Hepatocyte (in vitro differentiated cells): ENCODE measurements around the gene ANKS3. TPM values are rescaled to one million over a fixed set of nuclear protein-coding genes. Genes with fewer than 3 reads are reported as not detected.

Experiments
- DNase-seq: peaks from one replicate; pipeline ENCODE4 v3.0.0-alpha.2; 2016; ENCODE audit warnings: low spot score
- H2AFZ ChIP-seq: fragments of 200-600 bp; sonication (generic); 2 replicates; pipeline ENCODE4 v1.6.0; 2016; ENCODE audit warnings: antibody characterized with exemption, mild to moderate bottlenecking
- H3K27ac ChIP-seq: fragments of 200-600 bp; sonication (generic); 2 replicates; pipeline ENCODE4 v1.5.1; 2016; ENCODE audit warnings: mild to moderate bottlenecking
- H3K27me3 ChIP-seq: fragments of 200-600 bp; sonication (generic); 2 replicates; pipeline ENCODE4 v1.6.1; 2016
- H3K36me3 ChIP-seq: fragments of 200-600 bp; sonication (generic); replicated peaks from 2 replicates; pipeline ENCODE4 v1.5.1; 2016; ENCODE audit warnings: low read depth; ENCODE audit not compliant: insufficient read depth
- H3K4me1 ChIP-seq: fragments of 200-600 bp; sonication (generic); 2 replicates; pipeline ENCODE4 v1.5.1; 2016; ENCODE audit warnings: mild to moderate bottlenecking, moderate library complexity; ENCODE audit not compliant: insufficient read depth
- H3K4me2 ChIP-seq: fragments of 200-600 bp; sonication (generic); 2 replicates; pipeline ENCODE4 v1.6.0; 2016
- H3K4me3 ChIP-seq: fragments of 200-600 bp; sonication (generic); 2 replicates; pipeline ENCODE4 v1.5.1; 2016; ENCODE audit warnings: mild to moderate bottlenecking
- H3K79me2 ChIP-seq: fragments of 200-600 bp; sonication (generic); 2 replicates; pipeline ENCODE4 v1.6.0; 2017; ENCODE audit warnings: mild to moderate bottlenecking
- H3K9me2 ChIP-seq: fragments of 200-600 bp; sonication (generic); replicated peaks from 2 replicates; pipeline ENCODE4 v1.6.0; 2017; ENCODE audit warnings: mild to moderate bottlenecking; ENCODE audit not compliant: insufficient read depth
- H3K9me3 ChIP-seq: fragments of 200-600 bp; sonication (generic); 2 replicates; pipeline ENCODE4 v1.5.1; 2016; ENCODE audit warnings: low read depth, mild to moderate bottlenecking
- H4K20me1 ChIP-seq: fragments of 200-600 bp; sonication (generic); 2 replicates; pipeline ENCODE4 v1.6.0; 2016; ENCODE audit warnings: mild to moderate bottlenecking; ENCODE audit not compliant: insufficient read depth, poor library complexity, severe bottlenecking
- CTCF ChIP-seq: fragments of 200-600 bp; sonication (generic); IDR thresholded peaks from 2 replicates; pipeline ENCODE4 v1.5.1; 2016; ENCODE audit warnings: antibody characterized with exemption, mild to moderate bottlenecking; ENCODE audit not compliant: poor library complexity
- EZH2 ChIP-seq: fragments of 200-600 bp; sonication (generic); IDR thresholded peaks from 2 replicates; pipeline ENCODE4 v1.6.1; 2016; ENCODE audit warnings: antibody characterized with exemption, mild to moderate bottlenecking, borderline replicate concordance
- EZH2phosphoT487 ChIP-seq: fragments of 200-600 bp; sonication (generic); IDR thresholded peaks from one replicate; pipeline ENCODE4 v1.6.1; 2018; ENCODE audit warnings: antibody characterized with exemption, mild to moderate bottlenecking, low read depth, moderate library complexity; ENCODE audit not compliant: unreplicated experiment, severe bottlenecking
- WGBS: methylation state at CpG from one replicate; pipeline ENCODE4 v1.1.6; 2016; ENCODE audit warnings: low lambda C conversion rate; ENCODE audit errors: missing lambda C conversion rate; 5-methylcytosine and 5-hydroxymethylcytosine counted together
- polyA plus RNA-seq: library from polyadenylated mRNA; unstranded; fragments of >200 nt; fragmentation: Nextera tagmentation; extraction: Ambion mirVana; gene quantifications from 2 replicates; pipeline ENCODE4 v1.2.1, GENCODE V29; 2016
- total RNA-seq: library from RNA; depleted of rRNA; stranded (reverse); fragments of >200 nt; gene quantifications from 2 replicates; pipeline ENCODE4 v1.2.3, GENCODE V29; 2014

ANKS3 gene
- total and polyA plus RNA-seq, 2 experiments from 2014 or later: 11.7 to 17.4 TPM

DNA sequence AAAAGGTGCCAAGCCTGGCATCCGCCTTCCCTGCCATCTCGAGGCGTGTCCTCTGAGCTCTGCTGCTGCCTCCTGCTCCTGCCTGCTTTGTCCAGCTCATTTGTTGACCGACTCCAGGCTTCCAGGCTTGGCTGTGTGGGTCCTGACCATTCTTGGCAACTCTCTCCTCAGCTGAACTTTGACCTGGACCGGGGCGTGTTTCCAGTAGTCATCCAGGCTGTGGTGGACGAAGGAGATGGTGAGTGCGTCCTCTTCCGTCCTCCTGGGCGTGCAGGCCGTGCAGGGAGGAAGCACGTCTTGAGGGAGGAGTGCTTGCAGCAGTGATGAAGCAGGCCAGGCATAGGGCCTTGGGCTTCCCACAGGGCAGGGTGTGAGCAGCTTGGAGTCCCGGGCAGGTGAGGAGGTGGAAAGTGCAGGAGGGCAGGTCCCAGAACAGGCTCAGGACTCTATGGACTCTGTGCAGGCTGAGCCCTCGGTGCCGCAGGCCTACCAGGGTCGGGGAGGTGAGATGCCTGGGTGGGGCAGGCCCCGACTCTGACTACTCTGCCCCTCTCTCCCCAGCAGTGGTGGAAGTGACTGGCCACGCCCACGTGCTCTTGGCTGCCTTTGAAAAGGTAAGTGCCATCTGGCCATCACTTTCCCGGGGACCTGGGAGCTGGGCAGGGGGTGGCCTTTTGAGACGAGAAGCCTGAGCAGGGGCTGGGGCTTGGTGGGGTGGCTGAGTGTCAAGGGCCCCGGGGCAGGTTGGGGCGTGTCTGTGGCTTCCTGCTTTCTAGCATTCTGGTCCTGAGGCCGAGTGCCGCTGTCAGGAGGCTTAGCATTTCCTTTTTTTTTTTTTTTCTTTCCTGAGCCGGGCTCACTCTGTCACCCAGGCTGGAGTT, 69.3 kb downstream of the ANKS3 start:
- Histone ChIP-seq H3K9me3 (no peaks in the 10 kb centered on the region), H2AFZ (no peak overlapping the region), H4K20me1 (no peaks in the 10 kb centered on the region), H3K4me1 (no peaks in the 10 kb centered on the region), H3K79me2 (peaks cover 9% of the 10 kb centered on the region), H3K27ac (no peak overlapping the region), H3K9me2 (no peaks in the 10 kb centered on the region), H3K27me3 (no peaks in the 10 kb centered on the region), H3K4me2 (no peak overlapping the region), H3K36me3 (no peaks in the 10 kb centered on the region), H3K4me3 (no peak overlapping the region)
- 82% methylated on average over 26 of the region's 26 CpGs for WGBS
- no peak for DNase-seq
- TF ChIP-seq EZH2 (no peak), EZH2phosphoT487 (no peak), CTCF (no peak)

- H3K79me2 ChIP-seq: peaks cover 13% of the 10 kb centered on the region
- H3K4me1 ChIP-seq: no peaks in the 10 kb centered on the region
- H3K4me2 ChIP-seq: no peak overlapping the region
- H3K4me3 ChIP-seq: no peak overlapping the region
- no peaks in the 10 kb centered on the region for H3K27me3 ChIP-seq
- H3K9me2 ChIP-seq: no peaks in the 10 kb centered on the region
- H3K9me3 ChIP-seq: no peaks in the 10 kb centered on the region
- peak overlapping the region; percentile 55 for H3K27ac ChIP-seq
- H3K36me3 ChIP-seq: no peaks in the 10 kb centered on the region
- H2AFZ ChIP-seq: no peak overlapping the region
- WGBS: 90% methylated on average over 24 of the region's 25 CpGs
- DNase-seq: no peak
- no peaks in the 10 kb centered on the region for H4K20me1 ChIP-seq
- TF ChIP-seq CTCF: no peak
Observed at GRCh38 chr16:4663777-4664465, 70.2 kb downstream of the ANKS3 start.

DNA sequence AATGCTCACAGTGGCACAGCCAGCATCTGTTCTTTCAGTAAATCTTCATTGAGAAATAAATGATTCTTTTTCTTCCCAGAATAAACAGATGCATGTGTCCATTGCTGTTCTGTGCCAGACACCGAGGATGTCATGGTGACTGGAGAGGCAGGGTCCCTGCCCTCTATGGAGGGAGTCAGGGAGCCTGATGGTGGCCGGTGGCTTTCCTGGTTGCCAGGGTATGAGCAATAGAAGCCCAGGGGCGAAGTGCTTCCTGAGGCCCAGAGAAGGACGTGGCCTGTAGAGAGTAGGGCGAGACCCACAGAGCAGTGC, 70.7 kb downstream of the ANKS3 start:
- Histone ChIP-seq H3K9me3 (no peaks in the 10 kb centered on the region), H3K4me1 (no peaks in the 10 kb centered on the region), H3K79me2 (peaks cover 13% of the 10 kb centered on the region), H3K4me2 (no peak overlapping the region), H2AFZ (no peak overlapping the region), H3K36me3 (no peaks in the 10 kb centered on the region), H3K4me3 (no peak overlapping the region), H3K27ac (peak overlapping the region; percentile 55), H4K20me1 (no peaks in the 10 kb centered on the region), H3K27me3 (no peaks in the 10 kb centered on the region), H3K9me2 (no peaks in the 10 kb centered on the region)
- DNase-seq: no peak
- 82% methylated on average over 5 of the region's 5 CpGs for WGBS
- TF ChIP-seq EZH2phosphoT487: no peak
- TF ChIP-seq CTCF: no peak
- TF ChIP-seq EZH2: no peak
